SHP77 (cell line): Measurements from ENCODE around the gene CTU2.

ENCODE experiments used
- DNase-seq, 2 experiments: peaks; one replicate each; lab custom pipeline; 2025; lab: John Stamatoyannopoulos, UW

CTU2 gene

DNA sequence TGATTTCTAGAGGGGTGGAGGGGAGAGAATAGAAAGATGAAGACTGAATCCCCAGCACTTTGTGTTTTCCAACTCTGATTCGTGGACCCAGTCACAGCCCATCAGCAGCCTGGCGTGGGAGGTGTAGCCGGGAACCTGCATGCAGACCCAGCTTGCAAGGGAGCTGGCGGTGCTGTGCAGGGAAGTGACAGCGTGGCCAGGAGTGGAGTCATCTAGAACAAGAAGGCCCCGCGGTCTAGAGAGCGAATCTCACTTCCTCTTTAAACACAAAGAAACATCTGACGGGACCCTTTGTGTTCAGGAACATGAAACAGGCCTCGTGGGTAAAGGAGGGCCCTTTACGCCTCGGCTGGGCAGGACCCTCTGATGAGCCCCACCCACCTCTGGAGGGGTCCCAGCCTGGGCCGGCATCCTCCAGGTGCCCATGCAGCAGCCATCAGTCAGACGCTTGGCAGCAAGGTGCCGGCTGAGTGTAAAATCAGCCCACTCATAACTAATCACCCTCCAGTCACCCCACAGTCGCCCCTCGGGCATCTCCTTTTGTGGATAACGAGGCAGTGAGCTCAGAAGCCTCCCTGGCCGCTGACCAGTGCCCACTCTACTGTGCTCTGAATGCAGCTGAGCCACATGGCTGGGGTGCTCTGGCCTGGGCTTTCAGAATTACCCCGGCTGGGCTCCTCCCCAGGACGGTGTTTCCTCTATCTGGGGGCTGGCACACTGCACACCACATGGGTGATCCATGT, 24.4 kb upstream of the CTU2 start:
- no peak for DNase-seq

DNA sequence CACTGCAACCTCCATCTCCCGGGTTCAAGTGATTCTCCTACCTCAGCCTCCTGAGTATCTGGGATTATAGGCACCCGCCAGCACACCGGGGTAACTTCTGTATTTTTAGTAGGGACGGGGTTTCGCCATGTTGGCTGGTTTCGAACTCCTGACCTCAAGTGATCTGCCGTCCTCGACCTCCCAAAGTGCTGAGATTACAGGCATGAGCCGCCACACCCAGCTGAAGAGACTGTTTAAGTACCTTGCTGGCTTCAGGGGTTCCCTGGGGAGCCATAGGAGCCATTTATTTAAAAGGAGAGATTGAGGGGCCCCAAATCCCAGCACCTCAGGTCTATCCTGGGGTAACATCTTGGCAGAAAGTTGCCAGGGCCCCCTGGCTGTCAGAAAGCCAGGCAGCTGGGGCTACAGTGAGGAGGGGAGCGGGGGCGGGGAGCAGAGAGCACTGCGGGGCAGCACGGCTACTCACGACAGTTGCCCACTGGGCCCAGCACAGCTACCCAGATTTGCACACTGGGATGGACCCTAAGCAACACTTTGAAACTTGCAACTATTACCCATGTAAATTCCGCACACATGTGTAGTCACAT, 21.6 kb upstream of the CTU2 start:
- DNase-seq, result no peak

DNA sequence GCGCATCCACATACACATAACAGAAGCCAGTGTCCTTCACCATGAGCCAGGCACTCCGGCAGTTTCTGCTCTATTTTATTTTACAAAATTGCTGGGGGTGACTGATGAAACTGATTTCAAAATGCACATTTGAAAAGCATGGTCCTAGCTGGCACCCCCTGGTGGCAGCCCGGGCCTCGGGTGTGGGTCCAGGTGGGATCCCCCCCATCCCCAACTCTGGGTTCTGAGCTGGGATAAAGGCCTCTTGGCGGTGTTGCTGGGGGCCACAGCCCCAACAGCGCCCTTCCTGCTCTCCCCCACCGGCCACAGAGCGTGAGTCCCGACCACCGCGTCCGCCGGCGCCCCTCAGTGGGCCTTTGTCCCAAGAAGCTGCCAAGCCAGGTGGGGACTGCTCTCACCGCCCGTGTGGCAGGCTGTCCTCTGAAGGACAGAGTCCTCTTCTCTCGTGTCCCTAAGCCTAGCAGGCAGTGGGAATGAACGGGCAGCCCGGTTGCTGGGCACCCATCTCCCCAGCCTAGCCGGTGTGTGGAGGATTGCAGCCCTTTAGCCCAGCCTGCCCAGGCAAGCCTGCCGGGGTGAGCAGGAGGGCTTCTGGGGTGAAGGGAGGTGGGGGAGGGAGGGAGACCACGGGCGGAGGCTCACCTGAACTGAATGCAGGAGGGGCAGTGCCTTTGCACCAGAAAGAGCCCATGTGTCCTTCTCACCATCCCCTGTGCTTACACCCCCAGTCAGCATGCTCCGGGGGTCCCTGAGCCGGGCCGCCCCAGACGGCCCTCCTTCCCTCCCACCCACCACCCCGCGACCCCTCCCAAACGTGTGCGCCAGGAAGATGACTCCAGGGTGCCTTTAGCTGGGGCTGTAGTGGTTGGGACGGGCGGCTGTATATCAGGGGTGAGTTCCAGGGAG, 20.9 kb upstream of the CTU2 start:
- DNase-seq, result no peak

DNA sequence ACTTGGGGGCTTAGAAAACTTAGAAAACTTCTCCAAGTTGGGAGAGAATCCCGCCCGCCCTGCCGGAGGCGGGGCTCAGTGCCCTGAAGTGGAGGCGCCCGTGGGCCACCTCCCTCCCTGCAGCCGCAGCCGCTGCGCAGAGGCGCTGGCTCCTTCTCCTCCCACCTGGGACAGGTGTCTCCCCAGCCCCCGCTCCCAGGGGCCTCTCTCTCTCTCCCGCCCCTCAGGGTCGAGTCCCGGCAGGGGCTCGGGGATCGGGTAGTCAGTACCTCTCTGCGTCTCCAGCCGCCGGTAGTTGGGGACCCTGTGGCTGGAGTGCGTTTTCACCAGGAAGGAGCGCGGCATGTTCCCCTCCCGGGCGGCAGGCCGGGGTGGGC, 20.3 kb upstream of the CTU2 start:
- DNase-seq, result no peak

DNA sequence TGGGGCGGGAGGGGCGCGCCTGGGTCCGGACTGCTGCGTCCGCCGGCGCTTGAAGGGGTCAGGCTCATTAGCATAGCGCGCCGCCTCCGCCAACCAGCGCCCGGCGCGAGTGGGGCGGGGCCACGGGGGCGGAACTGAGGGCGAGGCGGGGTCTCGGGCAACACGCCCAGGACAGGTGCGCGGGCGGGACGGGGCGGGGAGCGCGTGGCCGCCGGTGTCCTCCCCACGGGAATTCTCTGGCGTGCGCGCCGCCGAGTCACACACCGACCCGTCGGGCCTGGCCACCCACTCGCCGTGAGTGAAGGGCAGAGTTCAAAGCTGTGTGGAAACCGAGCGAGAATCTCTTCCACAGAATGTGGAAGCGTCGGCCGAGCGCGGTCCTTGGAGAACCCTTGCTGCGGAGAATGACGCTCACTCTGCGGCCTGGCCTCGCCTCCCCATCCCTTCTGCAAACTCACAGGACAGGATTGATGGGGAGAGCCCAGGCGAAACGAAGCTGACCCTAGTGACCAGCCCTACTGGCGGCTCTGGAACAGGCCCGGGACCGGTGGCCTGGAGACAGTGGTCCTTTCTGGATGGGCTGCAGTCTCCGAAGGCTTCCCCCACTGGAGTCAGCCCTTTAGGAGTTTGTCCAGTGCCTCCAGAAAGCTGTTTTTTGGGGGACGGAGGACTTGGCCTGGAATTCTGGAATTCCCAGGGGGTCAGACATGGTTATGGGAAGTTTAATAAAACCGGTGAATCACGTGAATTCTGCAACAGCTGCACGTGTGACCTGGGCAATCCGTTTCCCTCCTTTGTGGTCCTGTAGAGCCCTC, 19.7 kb upstream of the CTU2 start, which contains the start of gene SNAI3:
Gene SNAI3 (minus strand): TSS at position 69 of the 815 bp plus-strand sequence. CDS start 101 bp downstream, outside the sequence.
- DNase-seq, result peak; percentile 68 to 74

DNA sequence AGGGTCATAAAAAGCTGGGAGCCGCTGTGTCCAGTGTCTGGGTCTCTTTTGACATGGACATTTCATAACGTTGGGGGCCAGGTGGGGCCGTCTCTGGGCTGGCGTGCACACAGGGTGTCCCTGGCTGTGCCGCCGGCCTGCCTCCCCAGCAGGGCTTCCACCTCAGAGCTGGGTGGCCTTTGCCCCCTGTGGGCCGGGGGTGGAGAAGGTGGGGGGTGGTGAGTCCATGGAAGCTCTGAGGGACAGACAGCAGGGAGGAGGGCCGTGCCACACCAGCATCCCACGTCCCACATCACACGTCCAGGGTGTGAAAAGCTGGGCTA, 19.1 kb upstream of the CTU2 start:
- no peak for DNase-seq

DNA sequence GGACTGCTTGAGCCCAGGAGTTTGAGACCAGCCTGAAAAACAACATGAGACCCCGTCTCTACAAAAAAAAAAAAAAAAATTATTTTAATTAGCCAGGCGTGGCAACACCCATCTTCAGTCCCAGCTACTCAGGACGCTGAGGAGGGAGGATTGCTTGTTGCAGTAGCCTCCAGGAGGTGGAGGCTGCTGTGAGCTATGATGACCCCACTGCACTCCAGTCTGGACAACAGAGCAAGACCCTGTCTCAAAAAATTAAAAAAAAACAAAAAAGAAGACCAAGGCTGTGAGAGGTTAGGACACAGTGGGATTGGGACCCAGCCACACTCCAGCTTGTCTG, 18.7 kb upstream of the CTU2 start:
- DNase-seq, result no peak

DNA sequence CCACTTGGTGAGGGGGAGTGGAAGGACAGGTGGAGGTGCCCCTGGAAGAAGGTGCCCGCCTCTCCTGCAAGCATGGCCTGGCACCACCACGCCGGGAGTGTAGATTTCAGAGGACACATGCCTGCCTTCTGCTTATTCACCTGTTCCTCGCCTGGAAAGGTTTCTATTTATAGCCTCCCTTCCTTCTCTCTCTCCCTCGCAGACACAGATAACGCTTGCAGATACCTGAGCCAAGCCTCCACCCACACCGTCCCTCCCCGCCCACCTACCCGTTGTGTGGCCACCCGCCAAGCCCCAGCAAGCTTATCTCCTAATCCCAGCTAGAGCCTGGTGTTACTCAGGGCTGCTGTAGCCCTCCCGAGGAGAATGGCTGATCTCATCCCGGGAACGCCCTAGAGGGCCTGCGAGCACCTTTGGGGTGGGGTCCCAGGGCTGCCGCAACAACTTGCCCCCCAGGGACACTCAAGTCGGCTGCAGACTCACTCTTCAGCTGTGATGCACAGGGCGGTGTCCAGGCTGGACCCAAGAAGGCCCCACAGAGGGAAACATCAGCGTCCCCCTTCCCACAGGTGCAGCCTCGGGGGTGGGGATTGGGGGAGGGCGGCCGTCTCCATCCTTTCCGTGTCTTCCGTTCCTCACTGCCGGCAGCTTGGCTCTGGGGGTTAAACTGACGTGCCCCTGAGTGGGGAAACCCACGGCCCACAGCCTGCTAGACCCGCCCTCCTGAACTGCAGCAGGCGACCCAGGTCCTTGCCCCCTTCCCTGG, 18.1 kb upstream of the CTU2 start:
- DNase-seq, result peak; percentile 40 to 48

DNA sequence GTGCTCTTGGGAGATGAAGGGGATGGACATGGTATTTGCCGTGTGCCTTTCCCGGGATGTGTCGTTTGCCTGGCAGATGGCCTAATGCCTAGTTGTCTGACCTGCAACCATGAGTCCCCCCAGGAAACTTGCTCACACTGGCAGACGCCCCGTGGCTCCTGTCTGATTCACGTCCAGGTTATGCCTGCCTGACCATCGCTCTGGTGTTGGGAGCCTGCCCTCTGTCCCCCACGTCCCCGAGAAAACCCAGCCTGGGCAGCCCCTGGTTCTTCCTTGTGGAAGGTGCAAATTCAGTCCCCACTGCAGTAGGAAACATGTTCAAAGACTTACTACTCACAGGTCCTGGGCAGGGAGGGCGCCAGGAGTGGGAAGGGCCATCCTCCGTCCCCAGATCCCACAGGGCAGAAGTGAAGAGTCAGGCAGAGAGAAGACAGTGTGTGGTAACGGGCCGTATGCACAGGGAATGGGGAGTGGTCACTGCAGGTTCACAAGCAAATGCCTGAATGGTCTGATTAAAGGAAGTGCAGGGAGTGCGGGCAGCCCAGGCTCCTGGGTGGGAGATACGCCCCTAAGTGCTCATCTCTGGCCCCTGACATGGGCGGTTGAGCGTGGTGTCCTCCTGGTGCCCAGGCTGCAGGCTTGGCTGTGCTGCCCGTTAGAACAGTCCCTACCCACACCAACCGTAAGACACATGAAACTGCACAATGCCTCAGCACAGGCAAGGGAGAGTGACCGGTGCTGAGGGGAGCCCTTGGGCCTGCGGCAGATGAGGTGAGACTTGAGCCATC, 15.8 kb upstream of the CTU2 start:
- no peak for DNase-seq

DNA sequence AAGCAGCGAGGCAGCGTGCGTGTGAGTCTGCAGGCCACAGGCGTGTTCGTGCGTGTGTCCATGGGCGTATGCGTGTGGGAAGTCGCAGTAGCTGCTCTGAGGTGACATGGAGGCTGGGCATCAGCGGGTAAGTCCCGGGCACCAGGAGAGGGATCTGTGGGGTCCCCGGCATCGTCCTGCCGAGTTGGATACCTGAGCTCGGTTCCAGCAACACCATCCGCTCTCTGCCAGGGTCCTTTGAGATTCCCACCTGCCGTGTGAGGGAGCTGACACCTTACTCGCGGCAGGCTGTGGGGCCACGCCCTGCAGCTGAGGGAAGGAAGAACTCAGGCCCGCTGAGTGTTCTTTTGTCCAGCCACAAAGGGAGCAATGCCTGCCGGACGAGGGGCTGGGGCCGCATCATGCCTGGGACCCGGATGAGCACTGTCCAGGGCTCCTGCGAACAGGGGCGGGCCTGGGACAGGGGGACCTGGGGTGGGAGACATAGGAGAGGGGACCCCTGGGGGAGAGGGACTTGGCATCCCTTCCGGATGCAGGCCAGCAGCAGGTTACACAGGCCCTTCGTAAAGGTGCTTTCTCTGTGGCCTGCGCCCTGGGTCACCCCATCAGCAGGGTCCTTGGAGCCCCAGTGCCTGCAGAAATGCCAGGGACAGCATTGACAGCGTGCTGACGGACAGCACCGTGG, 15.0 kb upstream of the CTU2 start:
- DNase-seq, result no peak

DNA sequence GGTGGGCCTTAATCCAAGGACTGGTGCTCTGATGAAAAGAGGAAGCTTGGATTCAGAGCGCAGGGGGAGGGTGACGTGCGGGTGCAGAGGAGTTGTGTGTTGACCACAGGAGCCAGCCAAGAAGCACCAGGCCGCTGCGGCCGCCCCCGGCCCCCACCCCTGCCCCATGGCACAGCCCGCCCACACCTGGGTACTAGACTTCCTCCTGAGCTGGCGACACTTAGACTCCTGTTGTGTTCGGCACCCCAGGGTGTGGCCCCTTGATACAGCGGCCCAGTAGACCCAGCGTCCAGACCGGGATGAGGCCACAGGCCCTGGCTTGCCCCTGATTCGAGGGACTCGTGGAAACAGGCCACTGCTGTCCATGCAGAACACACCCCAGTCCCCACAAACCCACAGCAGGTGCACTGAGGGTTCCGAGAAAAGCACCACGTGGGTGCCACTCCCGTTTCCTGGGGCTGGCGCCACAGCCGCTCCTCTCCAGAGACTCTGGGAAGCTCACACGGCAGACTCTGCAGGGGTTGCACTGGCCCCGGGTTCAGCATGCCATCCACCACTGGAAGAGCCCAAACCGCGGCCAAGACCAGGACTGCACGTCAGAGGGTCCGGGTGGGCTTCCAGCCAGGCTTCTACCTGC, 14.3 kb upstream of the CTU2 start:
- no peak for DNase-seq

DNA sequence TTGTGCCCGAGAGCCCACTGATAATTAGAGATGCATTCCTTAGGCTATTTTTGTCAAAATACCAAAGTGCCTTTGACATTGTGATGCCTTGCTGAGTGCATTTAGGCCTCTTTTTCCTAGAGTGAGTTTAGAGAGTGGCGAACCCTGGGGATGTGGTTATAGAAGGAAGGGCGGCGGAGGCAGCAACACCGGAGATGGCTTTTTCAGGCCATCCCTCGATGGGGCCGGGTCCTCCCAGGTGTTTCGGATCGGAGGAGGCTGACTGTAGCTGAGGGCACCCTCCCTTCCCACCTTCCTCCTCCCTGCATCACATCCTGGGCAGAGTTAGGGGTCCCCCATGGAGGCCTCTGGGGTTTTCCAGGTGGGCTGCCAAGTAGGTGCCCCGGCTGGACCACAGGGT, 13.4 kb upstream of the CTU2 start:
- no peak for DNase-seq

DNA sequence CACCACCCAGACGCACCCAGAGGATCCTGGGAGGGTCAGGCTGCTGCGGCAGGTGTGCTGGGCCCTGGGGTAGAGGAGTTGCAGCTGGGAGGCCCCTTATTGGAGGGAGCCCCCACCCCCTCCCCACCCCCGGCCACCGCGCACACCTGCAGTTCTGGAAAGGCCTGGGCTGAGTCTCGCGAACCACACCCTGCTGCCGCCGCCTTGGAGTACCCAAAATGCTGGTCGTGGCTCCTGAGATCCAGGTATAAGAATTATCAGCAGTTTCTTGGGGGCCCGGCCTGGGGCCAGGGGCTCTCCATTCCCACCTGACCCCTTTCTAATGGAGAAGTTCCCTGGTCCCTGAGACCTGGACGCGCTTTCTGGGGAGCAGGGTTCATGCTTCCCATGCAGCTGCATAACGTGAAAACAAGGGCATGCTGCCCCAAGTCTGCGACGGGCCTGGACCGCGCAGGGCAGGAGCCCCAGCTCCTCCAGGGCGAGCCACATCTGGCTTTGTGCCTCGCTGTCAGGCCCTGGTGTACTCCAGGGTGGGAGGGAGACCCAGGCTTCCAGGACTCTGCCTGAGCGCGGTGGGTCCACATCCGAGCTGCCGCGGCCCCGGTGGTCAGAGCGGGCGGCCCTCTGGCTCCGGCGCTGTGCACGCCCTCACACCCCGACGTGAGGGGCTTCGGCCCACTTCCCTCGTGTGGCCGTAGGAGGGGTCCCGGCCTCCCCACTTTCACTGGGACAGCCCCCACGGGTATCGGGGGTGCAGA, 12.7 kb upstream of the CTU2 start:
- DNase-seq, result no peak

DNA sequence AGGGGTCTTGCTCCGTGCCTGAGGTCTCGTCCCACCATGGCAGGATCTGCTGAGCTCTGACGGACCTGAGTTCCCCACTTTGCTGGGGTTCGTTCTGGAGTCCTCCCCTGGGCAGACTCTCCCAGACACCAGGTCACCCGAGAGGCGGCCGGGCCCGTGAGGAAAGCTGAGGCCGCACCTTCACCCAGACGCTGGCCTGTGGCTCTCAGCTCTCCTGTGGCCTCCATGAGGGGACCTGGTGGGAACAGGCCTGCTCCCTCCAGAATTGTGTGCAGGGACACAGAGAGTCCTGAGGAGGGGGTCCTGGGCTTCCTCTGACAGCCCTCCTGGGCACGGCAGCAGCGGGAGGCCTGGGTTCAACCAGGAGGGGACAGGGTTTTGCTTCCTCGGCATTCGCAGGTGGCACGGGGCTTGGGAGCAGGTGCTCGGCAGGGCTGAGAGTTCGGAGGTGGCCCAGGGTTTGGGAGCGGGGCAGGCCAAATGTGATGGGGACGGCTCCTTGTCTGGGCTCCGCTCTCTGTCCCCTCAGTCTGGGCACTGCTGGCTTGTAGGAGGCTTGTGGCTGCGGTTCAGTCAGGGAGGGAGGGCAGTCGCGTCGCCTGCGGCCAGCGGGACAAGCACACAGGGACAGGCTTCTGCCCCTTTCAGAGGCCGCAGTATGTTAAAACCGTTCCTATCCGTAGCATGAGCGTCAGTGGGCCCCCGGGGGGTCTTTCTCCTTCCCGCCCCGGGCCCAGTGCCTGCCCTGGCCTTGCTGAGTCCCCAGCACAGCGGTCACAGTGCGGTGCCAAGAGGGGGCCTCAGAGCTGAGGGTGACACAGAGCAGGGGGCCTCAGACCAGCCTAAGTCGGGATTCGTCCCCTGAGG, 11.8 kb upstream of the CTU2 start:
- no peak for DNase-seq

DNA sequence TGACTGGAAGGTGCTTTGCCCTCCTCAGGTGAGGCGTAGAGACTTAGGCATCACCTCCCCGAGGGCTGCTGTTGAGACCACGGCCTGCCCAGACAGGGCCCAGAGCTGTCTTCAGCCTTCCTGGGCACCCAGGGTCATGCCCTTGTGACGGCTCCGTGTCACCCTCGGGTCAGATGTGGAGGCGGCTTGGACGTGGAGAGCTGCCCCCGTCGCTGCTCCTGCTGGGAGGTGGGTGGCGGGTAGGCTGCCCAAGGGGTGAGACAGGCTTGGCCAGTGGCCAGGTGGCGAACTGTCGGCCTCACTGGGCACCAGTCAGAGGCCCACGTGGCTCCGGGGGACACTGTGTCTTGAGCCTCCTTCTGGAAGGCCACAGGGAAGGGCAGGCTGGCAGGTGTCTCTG, 11.1 kb upstream of the CTU2 start:
- no peak for DNase-seq

DNA sequence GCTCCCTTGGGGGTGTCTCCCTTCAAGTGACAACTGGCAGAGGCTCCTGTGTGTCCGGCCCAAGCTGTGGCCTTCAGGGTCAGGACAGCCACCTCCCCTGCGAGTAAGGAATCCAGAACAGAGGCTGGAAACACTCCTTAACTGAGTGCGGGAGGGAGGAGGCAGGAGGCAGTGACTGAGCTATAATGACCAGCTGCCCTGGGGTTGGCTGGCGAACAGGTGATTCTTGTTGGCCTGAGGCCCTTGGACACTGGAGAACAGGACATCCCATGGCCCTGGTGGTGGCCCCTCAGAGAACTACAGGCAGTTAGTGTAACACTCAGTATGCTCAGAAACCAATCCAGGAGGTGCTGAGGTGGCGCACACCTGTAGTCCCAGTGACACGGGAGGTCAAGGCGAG, 10.6 kb upstream of the CTU2 start:
- DNase-seq, result no peak

DNA sequence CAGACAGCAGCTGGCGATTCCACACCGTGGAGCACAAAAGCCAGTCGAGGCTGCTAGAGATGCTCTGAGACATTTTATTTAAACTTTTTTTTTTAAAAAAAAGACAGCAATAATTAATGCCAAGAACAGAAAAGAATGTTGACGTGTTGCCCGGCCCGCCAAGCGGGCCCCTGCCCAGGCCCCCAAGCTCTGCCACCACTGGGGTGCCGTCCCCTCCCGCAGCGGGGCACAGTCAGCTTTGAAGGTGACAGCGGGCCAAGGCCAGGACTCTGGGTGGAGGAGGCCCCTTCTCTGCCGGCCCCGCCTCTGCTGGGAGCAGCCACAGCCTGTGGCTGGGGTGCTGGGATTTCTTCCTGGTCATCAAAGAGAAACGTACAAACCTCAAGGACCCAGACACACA, 9.9 kb upstream of the CTU2 start:
- no peak for DNase-seq
